H1 (cell line): Measurements from ENCODE around the gene PIERCE2. TPM values are rescaled to one million over a fixed set of nuclear protein-coding genes. Genes with fewer than 3 reads are reported as not detected.

Experiments
- CTCF ChIA-PET: fragments of 300-600 bp; sonication (Branson Sonifier 250); formaldehyde crosslinking; loops from one replicate; lab custom pipeline; 2021; ENCODE audit not compliant: partially characterized antibody; lab: Charles Lee
- POLR2A ChIA-PET: fragments of 300-600 bp; sonication (Branson Sonifier 250); formaldehyde crosslinking; loops from one replicate; lab custom pipeline; 2021; ENCODE audit warnings: inconsistent platforms; ENCODE audit not compliant: partially characterized antibody; lab: Charles Lee
- DNase-seq, 2 experiments: peaks; one replicate each; pipeline versions ENCODE4 v3.0.0 to v3.0.0-alpha.2; 2010 to 2022; ENCODE audit warnings: low spot score in 2 of 2, low read depth in 1 of 2, mixed read lengths in 1 of 2
- FAIRE-seq: peaks from 2 replicates; lab custom pipeline; 2011; peaks lifted over from hg19 to GRCh38; lab: Jason Lieb, UNC
- H2AFZ ChIP-seq: 2 replicates; pipeline ENCODE4 v1.8.1; 2012; ENCODE audit warnings: low read length, inconsistent platforms
- H2AK5ac ChIP-seq: 2 replicates; pipeline ENCODE4 v1.6.1; 2013; ENCODE audit warnings: low read depth, low read length
- H2BK120ac ChIP-seq: replicated peaks from 2 replicates; pipeline ENCODE3; 2013; ENCODE audit warnings: low read depth, low read length, inconsistent platforms
- H2BK12ac ChIP-seq: 2 replicates; pipeline ENCODE4 v1.6.1; 2013; ENCODE audit warnings: low read depth, low read length
- H2BK15ac ChIP-seq: 2 replicates; pipeline ENCODE4 v1.6.1; 2013; ENCODE audit warnings: low read length
- H2BK20ac ChIP-seq: 2 replicates; pipeline ENCODE4 v1.6.1; 2013; ENCODE audit warnings: low read length
- H2BK5ac ChIP-seq: 2 replicates; pipeline ENCODE4 v1.6.1; 2013; ENCODE audit warnings: low read depth, low read length
- H3K14ac ChIP-seq: 2 replicates; pipeline ENCODE4 v1.6.1; 2013; ENCODE audit warnings: inconsistent platforms; ENCODE audit not compliant: insufficient read length
- H3K18ac ChIP-seq: 2 replicates; pipeline ENCODE4 v1.6.1; 2013; ENCODE audit warnings: low read length; ENCODE audit errors: extremely low read depth
- H3K23ac ChIP-seq: 2 replicates; pipeline ENCODE4 v1.6.1; 2013; ENCODE audit warnings: inconsistent platforms; ENCODE audit not compliant: insufficient read length
- H3K23me2 ChIP-seq: 2 replicates; pipeline ENCODE4 v1.6.1; 2013; ENCODE audit warnings: low read depth, low read length
- H3K27ac ChIP-seq: 2 replicates; pipeline ENCODE4 v1.6.1; 2011; ENCODE audit warnings: low read depth, low read length, inconsistent platforms
- H3K27me3 ChIP-seq, 4 experiments: replicated peaks in 1 of 4; 1 replicate in 1 of 4; 2 replicates in 3 of 4; pipeline versions ENCODE4 v1.6.1 to v1.8.1; 2011 to 2013; ENCODE audit warnings: low read length in 3 of 4, mild to moderate bottlenecking in 3 of 4, inconsistent platforms in 2 of 4, mixed read lengths in 2 of 4, moderate library complexity in 1 of 4; ENCODE audit not compliant: control insufficient read depth in 3 of 4, insufficient read depth in 3 of 4; ENCODE audit errors: extremely low read depth in 1 of 4
- H3K36me3 ChIP-seq, 4 experiments: 2 replicates each; pipeline versions ENCODE4 v1.6.1 to v1.8.1; 2011 to 2013; ENCODE audit warnings: mild to moderate bottlenecking in 4 of 4, low read length in 3 of 4, moderate library complexity in 2 of 4, control low read depth in 1 of 4, inconsistent platforms in 1 of 4; ENCODE audit not compliant: insufficient read depth in 4 of 4, control insufficient read depth in 2 of 4
- H3K4ac ChIP-seq: replicated peaks from 2 replicates; pipeline ENCODE3; 2013; ENCODE audit warnings: low read length, low read depth, mixed read lengths, inconsistent platforms; ENCODE audit not compliant: insufficient read length
- H3K4me1 ChIP-seq, 4 experiments: replicated peaks in 1 of 4; 1 replicate in 1 of 4; 2 replicates in 3 of 4; pipeline versions ENCODE4 v1.6.1 to v1.8.1; 2011 to 2013; ENCODE audit warnings: low read length in 3 of 4, inconsistent platforms in 2 of 4, mixed read lengths in 1 of 4; ENCODE audit not compliant: insufficient read depth in 4 of 4, control insufficient read depth in 3 of 4
- H3K4me2 ChIP-seq, 2 experiments: 2 replicates each; pipeline versions ENCODE4 v1.6.1 to v1.8.1; 2011 to 2013; ENCODE audit warnings: low read depth in 2 of 2, low read length in 2 of 2, control low read depth in 1 of 2, inconsistent platforms in 1 of 2, mild to moderate bottlenecking in 1 of 2; ENCODE audit not compliant: insufficient read depth in 1 of 2
- H3K4me3 ChIP-seq, 4 experiments: fragments of 200-600, 300-600 bp in 1 of 4; sonication (generic), shearing (Covaris generic), sonication (Bioruptor Twin) in 1 of 4; 2 replicates each; pipeline versions ENCODE4 v1.5.1 to v1.8.1; 2011 to 2016; ENCODE audit warnings: low read length in 4 of 4, low read depth in 3 of 4, control low read depth in 2 of 4, inconsistent platforms in 2 of 4, mild to moderate bottlenecking in 2 of 4, mixed read lengths in 1 of 4, moderate library complexity in 1 of 4; ENCODE audit not compliant: insufficient read depth in 2 of 4; ENCODE audit errors: extremely low read depth in 1 of 4
- H3K56ac ChIP-seq: replicated peaks from 2 replicates; pipeline ENCODE3; 2013; ENCODE audit warnings: low read depth, mild to moderate bottlenecking, mixed read lengths, low read length, inconsistent platforms; ENCODE audit not compliant: insufficient read length
- H3K79me1 ChIP-seq: 2 replicates; pipeline ENCODE4 v1.6.1; 2013; ENCODE audit warnings: low read depth, low read length, control low read depth
- H3K79me2 ChIP-seq, 2 experiments: 2 replicates each; pipeline versions ENCODE4 v1.6.1 to v1.8.1; 2012 to 2013; ENCODE audit warnings: low read length in 2 of 2, mild to moderate bottlenecking in 2 of 2, inconsistent platforms in 1 of 2; ENCODE audit not compliant: insufficient read depth in 2 of 2, control insufficient read depth in 1 of 2
- H3K9ac ChIP-seq, 4 experiments: replicated peaks in 1 of 4; 1 replicate in 1 of 4; 2 replicates in 3 of 4; pipeline versions ENCODE4 v1.6.1 to v1.8.1; 2011 to 2013; ENCODE audit warnings: low read depth in 3 of 4, low read length in 3 of 4, control low read depth in 2 of 4, mild to moderate bottlenecking in 2 of 4, moderate library complexity in 2 of 4, inconsistent platforms in 1 of 4; ENCODE audit errors: extremely low read depth in 1 of 4
- H3K9me3 ChIP-seq, 2 experiments: 2 replicates each; pipeline versions ENCODE4 v1.6.1 to v1.8.1; 2012 to 2013; ENCODE audit warnings: mild to moderate bottlenecking in 2 of 2, moderate library complexity in 2 of 2, control low read depth in 1 of 2, inconsistent platforms in 1 of 2, low read depth in 1 of 2, low read length in 1 of 2, mixed read lengths in 1 of 2; ENCODE audit not compliant: insufficient read depth in 2 of 2
- H4K20me1 ChIP-seq, 2 experiments: replicated peaks in 1 of 2; 2 replicates each; pipeline versions ENCODE3 to v1.8.1; 2011 to 2013; ENCODE audit warnings: inconsistent platforms in 2 of 2, low read length in 2 of 2, mild to moderate bottlenecking in 1 of 2; ENCODE audit not compliant: insufficient read depth in 2 of 2, control insufficient read depth in 1 of 2
- H4K5ac ChIP-seq: 2 replicates; pipeline ENCODE4 v1.6.1; 2013; ENCODE audit warnings: low read length, low read depth, mixed read lengths, inconsistent platforms; ENCODE audit not compliant: insufficient read length
- H4K8ac ChIP-seq: 2 replicates; pipeline ENCODE4 v1.8.0; 2013; ENCODE audit warnings: mild to moderate bottlenecking, moderate library complexity, low read length, inconsistent platforms; ENCODE audit not compliant: insufficient read depth; ENCODE audit errors: extremely low read depth
- H4K91ac ChIP-seq: replicated peaks from 2 replicates; pipeline ENCODE3; 2013; ENCODE audit warnings: low read length, mixed read lengths, inconsistent platforms; ENCODE audit not compliant: insufficient read length
- BCL11A ChIP-seq, 2 experiments: IDR thresholded peaks; one replicate each; pipeline ENCODE4 v1.6.1; 2011; ENCODE audit warnings: low read depth in 2 of 2, low read length in 2 of 2, mild to moderate bottlenecking in 2 of 2
- CHD2 ChIP-seq: IDR thresholded peaks from 2 replicates; pipeline ENCODE4 v1.6.1; 2012; ENCODE audit warnings: low read length, improper control_type of control experiment
- KDM5A ChIP-seq: fragments of 200-600 bp; IDR thresholded peaks from 2 replicates; pipeline ENCODE4 v1.7.1; 2012; ENCODE audit warnings: mild to moderate bottlenecking, low read length, inconsistent platforms, mixed read lengths
- POLR2A ChIP-seq, 2 experiments: IDR thresholded peaks; 1 replicate in 1 of 2; 2 replicates in 1 of 2; pipeline ENCODE4 v1.6.1; 2011; ENCODE audit warnings: low read depth in 2 of 2, low read length in 2 of 2, mild to moderate bottlenecking in 2 of 2; ENCODE audit errors: control extremely low read depth in 1 of 2
- RBBP5 ChIP-seq: IDR thresholded peaks from 2 replicates; pipeline ENCODE4 v1.7.1; 2012; ENCODE audit warnings: low read depth, mild to moderate bottlenecking, inconsistent platforms, low read length, moderate library complexity, borderline replicate concordance
- USF2 ChIP-seq: IDR thresholded peaks from 2 replicates; pipeline ENCODE4 v1.6.1; 2011; ENCODE audit warnings: low read length, improper control_type of control experiment
- polyA plus RNA-seq, 7 experiments: library from polyadenylated mRNA; depleted of rRNA in 3 of 7; stranded (reverse) in 5 of 7; unstranded in 2 of 7; fragments of >200 nt in 5 of 7; fragments of 200-250 nt in 2 of 7; gene quantifications; 1 replicate in 5 of 7; 2 replicates in 1 of 7; 4 replicates in 1 of 7; pipeline versions ENCODE4 v1.2.1 to v1.2.3, GENCODE V29; 2011 to 2013; ENCODE audit warnings: missing spikeins in 2 of 7, mixed read lengths in 2 of 7
- total RNA-seq: library from RNA; stranded (reverse); fragmentation: NEBNext Ultra II Directional; extraction: Animal tissue kit (Norgen Biotek cat#: 25700); gene quantifications from 2 replicates; pipeline ENCODE4 v1.2.1, GENCODE V29; 2021

PIERCE2 gene
- total and polyA plus RNA-seq, 2 of the 8 experiments (the other 6 are each of a cell fraction or from before 2014, with no cell fraction given) = 1.9 to 2.7 TPM

- H3K27ac ChIP-seq = no peak overlapping the region
- no peak overlapping the region for H4K5ac ChIP-seq
- H3K18ac ChIP-seq = no peak overlapping the region
- H3K23me2 ChIP-seq = no peaks in the 10 kb centered on the region; the same call in 1 of the 2 replicates
- H4K91ac ChIP-seq = no peak overlapping the region
- no peaks in the 10 kb centered on the region; a peak in 1 of 4 replicates for H3K9me3 ChIP-seq
- TF ChIP-seq CHD2 (no peak), BCL11A (IDR thresholded peaks at IDR 0.05; ENCODE audit: low read depth in 2 of 2, low read length in 2 of 2) (no peak), KDM5A (no peak), RBBP5 (no peak), POLR2A (IDR thresholded peaks at IDR 0.05; ENCODE audit: control extremely low read depth in 1 of 2, low read depth in 2 of 2, low read length in 2 of 2) (no peak), USF2 (no peak)
- TF ChIP-seq, all 59 proteins: peak for 0
- Histone ChIP-seq H2AFZ (no peak overlapping the region), H3K56ac (no peak overlapping the region), H2BK20ac (no peak overlapping the region), H3K14ac (no peak overlapping the region), H3K4ac (no peak overlapping the region), H4K20me1 (no peaks in the 10 kb centered on the region), H2BK120ac (no peak overlapping the region), H3K4me2 (no peak overlapping the region), H2AK5ac (no peak overlapping the region), H3K79me1 (no peaks in the 10 kb centered on the region), H2BK12ac (no peak overlapping the region), H4K8ac (no peak overlapping the region), H3K27me3 (no peaks in the 10 kb centered on the region), H2BK15ac (no peak overlapping the region), H3K79me2 (no peaks in the 10 kb centered on the region), H3K4me1 (no peaks in the 10 kb centered on the region), H3K36me3 (peaks cover 0 to 2% (median 0%) of the 10 kb centered on the region in 4 experiments; a peak in 1 of 8 replicates), H3K4me3 (no peak overlapping the region), H3K23ac (no peak overlapping the region), H3K9ac (no peak overlapping the region), H2BK5ac (no peak overlapping the region)
- DNase-seq (no peak), FAIRE-seq (no peak)
- CTCF ChIA-PET = interaction anchor here (0.7 to 1.2 kb wide), 2 partner anchors 30 to 54 kb away, joined by 3 read pairs; no protein-coding TSS in a partner anchor
- POLR2A ChIA-PET = interaction anchor here (1.3 kb wide), 1 partner anchor 11 kb away, joined by 3 read pairs; no protein-coding TSS in a partner anchor
These were observed 26.7 kb upstream of the PIERCE2 start for GRCh38 chr15:55381595-55381994.
